HG02610 (cell line): ENCODE data around the gene ZNF736.
A peak's percentile ranks its signal among the peaks of the same experiment; 100 is the strongest.
"Not testable (repeated sequence)": the region's sequence is repeated elsewhere in the genome, so short reads cannot be mapped to it uniquely, and the experiment has no call there.

Source experiments
- ATAC-seq: cut with Tn5 transposase; IDR thresholded peaks from one replicate; pipeline ENCODE4 v1.9.1; 2021; ENCODE audit warnings: mild to moderate bottlenecking, moderate library complexity; ENCODE audit not compliant: unreplicated experiment

Gene ZNF736

DNA sequence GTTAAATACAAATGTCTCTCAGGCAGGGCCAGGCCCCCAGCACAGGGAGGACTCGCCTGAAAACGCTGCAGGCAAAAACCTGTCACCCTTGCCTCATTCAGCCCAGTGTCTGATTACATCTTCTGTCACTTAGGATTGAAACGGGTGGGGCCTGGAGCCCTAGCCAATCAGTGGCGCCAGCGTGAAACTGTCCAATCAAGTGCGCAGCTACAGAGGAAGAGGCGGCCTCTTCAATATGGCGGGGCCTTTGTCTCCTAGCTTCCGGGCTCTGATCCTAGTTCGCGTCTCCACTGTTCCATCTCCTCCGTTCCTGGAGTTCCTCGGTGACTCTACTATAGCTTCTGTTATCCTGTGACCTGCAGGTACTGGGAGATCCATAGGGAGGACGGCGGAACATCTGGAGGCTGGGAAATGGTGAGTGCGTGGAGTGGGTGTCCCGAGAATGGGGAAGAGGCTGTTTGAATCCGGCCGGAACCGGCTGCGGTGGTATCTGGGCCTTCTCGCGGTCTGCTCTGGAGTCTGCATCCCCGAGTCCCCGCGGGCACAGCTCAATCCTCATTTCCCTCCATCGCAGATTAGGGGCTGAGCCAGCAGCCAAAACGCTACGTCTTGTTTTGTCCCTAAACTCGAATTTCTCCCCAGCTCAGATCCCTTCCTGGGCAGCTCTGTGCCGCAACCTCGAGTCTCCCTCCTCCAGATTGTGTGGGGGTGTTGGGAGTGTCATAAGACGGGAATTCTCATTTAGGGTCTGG lies at the start of gene ZNF736:
Gene ZNF736, plus strand, starts transcription at position 222 of the 752 bp plus-strand sequence. Its CDS starts 190 bp downstream, at position 412.
- peak; percentile 100 for ATAC-seq

DNA sequence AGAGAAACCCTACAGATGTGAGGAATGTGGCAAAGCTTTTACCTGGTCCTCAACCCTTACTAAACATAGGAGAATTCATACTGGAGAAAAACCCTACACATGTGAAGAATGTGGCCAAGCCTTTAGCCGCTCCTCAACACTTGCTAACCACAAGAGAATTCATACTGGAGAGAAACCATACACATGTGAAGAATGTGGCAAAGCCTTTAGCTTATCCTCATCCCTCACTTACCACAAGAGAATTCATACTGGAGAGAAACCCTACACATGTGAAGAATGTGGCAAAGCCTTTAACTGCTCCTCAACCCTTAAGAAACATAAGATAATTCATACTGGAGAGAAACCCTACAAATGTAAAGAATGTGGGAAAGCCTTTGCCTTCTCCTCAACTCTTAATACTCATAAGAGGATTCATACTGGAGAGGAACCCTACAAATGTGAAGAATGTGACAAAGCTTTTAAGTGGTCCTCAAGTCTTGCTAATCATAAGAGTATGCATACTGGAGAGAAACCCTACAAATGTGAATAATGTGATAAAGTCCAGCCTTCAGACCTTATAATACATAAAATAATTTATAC lies 47.3 kb upstream of the ZNF736 start:
- ATAC-seq, result no peak

DNA sequence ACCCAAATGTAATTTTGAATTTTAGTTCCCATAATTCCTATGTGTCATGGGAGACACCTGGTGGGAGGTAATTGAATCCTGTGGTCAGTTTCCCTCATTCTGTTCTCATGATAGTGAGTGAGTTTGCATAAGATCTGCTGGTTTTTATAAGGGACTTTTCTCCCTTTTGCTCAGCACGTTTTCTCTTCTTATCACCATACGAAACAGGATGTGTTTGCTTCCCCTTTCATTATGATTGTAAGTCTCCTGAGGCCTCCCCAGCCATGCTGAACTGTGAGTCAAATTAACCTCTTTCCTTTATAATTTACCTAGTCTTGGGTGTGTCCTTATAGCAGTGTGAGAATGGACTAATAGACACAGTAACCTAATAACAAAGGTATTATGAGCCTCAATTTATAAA lies 36.1 kb upstream of the ZNF736 start:
- no peak for ATAC-seq

DNA sequence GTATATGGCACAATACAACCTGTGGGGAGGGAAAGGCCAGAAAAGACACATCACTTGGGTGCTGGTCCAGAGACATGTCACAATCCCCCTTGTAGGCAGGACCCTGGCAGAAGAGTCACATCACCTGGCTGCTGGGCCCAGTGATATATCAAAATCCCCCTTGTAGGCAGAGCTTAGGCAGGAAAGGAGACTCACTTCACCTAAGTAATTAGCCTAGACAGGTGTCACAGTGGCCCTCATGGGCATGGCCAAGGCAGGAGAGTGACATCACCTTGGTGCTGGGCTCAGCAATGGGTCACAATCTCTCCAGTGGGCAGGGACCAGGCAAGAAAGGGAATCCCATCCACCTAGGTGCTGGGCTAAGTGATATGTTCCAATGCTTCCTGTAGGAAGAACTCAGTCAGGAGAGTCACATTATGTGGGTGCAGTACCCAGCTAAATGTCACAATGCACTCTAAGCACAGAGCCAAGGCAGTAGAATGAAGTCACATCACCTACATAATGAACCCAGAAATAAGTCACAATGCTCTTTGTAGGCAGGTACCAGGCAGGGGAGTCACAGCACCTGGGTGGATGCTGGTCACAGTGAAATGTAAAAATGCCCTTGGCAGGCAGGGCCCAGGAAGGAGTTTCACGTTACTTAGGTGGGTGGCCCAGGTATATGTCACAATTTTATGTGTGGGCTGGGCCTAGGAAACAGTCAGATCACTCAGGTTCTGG lies 18.9 kb upstream of the ZNF736 start:
- no peak for ATAC-seq

DNA sequence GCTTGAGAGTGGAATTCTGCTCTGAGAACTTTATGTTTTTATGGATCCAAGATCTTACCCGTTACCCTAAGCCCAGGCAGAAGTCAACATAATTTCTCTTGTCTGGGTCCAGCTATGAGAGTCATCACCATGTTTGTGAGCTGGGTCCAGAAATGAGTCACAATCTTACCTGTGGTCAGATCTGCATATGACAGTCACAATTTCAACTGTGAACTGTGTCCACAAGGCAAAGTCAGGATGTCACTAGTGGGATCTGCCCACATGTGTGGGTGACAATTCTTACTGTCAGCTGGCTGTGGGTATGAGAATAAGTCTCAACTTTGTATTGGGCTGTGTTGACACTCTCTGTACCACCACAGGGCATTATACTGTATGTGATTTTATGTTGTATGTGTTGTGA lies 16.3 kb upstream of the ZNF736 start:
- not testable (repeated sequence) for ATAC-seq

DNA sequence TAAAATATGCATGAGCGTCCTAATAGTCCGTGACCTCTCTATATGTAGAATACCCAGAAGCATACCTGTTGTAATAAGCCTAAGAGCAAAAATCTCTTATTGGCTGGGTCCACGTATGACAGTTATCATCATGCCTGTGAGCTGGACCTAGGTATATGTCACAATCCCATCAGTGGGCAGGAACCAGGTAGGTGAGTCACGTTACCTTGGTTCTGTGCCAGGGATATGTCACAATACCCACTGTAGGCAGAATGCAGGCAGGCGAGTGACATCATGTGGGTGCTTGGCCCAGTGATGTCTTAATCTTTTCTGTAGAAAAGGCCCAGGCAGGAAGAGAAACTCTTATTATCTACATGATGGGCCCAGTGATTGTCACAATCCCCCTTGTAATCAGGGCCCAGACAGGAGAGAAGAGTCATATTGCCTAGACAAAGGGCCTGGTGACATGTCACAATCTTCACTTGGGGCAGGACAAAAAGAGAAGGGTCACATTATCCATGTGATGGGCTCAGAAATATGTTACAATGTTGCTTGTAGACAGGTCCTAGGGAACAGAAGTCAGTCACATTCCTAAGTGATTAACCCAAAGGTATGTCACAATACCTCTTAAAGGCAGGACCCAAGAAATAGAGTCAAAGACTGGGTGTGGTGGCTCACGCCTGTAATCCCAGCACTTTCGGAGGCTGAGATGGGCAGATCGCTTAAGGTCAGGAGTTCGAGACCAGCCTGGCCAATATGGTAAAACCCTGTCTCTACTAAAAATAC lies 12.9 kb upstream of the ZNF736 start:
- ATAC-seq, result no peak

DNA sequence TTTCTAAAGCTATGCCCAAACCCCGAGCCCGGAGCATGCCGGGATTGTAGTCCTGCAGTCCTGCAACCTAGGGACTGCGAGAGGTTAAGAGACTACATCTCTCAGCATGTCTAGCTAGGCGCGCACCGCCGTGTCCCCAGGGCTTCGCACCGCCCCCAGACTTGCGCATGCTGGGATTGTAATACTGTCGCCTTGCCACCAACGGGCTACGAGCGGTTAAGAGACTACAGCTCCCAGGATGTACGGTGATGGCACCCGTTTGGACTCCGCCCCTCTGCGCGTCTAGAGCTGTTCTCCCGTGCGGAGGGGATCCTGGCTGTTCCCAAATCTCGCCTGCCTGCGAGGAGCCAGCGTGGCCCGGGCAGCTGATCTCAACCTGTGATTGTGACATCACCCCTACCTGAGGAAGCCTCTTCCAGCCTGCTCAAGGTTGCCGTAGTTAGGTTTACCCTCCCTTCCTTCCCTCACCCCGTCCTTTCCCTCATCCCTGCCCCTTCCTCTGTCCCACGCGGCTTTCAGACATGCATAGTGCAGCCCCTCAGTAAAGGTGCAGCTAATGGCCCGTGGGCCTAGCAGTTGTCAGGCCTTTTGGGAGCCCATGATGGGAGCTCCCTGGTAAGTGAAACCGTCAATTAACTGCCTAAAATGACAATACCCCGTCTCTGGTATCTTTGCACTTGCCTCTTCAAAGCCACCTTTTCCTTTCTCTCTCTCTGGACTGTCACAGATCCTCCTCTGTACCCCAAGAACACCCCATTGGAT lies 6.3 kb upstream of the ZNF736 start:
- ATAC-seq, result peak; percentile 99

DNA sequence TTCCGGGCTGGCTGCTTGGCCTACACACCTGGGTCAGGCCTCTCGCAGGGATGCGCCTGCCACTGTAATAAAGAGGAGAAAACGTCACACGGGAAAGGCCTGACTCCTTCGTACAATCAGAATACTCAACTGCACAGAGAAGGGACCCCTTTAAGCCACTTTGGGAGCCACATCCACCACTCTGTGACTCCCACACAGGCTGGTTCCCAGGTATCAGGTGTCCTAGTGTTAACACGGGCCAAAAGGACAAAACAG lies 5.8 kb upstream of the ZNF736 start:
- ATAC-seq, result no peak

DNA sequence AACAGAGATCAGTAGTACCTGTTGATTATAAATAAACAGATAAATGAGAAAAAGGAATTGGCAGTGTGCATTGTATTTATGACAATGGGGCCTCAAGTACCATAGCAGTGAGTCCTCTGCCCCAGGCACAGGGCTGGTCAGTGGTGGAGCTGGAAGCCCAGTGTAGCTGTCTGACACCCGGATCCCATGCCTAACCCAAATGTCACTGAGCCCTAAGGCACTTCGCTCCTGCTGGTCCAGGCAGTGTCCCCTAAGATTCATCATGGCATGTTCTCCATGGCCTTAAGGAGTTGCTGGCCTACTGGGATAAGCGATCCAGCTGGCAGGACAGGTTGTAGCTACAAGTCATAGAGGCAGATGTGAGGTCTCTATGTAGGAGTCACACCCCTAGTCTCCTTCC lies 3.3 kb upstream of the ZNF736 start:
- no peak for ATAC-seq

DNA sequence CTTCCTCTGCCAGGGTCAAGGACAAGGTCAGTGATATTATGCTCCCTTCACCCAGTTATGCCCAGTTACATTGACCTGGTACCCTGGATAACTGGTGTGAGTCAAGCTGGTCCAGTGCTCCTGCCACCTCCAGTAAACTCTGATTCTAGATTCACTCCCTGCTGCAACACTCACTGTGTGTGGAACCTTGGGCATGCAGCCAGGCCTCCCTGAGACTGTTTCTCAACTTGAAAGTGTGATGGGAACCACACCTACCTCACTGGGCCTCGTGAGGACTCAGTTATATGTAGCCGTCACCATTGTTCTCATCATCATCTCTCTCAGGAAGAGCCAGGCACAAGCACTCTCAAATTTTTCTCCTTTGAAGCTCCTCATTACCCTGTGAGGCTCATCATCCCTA lies 935 bp upstream of the ZNF736 start:
- no peak for ATAC-seq

DNA sequence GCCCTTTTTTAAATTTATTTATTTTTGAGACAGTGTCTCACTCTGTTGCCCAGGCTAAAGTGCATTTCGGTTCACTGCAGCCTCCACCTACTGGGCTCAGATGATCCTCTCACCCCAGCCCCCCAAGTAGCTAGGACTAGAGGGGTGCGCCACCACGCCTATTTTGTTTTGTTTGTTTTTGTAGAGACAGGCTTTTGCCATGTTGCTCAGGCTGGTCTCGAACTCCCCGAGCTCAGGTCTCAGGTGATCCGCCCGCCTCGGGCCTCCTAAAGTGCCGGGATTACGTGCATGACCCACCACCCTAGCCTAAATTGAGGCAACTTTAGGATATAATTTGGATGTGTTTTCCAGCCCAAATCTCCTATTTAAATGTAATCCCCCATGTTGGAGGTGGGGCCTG lies 805 bp downstream of the ZNF736 start:
- no peak for ATAC-seq

DNA sequence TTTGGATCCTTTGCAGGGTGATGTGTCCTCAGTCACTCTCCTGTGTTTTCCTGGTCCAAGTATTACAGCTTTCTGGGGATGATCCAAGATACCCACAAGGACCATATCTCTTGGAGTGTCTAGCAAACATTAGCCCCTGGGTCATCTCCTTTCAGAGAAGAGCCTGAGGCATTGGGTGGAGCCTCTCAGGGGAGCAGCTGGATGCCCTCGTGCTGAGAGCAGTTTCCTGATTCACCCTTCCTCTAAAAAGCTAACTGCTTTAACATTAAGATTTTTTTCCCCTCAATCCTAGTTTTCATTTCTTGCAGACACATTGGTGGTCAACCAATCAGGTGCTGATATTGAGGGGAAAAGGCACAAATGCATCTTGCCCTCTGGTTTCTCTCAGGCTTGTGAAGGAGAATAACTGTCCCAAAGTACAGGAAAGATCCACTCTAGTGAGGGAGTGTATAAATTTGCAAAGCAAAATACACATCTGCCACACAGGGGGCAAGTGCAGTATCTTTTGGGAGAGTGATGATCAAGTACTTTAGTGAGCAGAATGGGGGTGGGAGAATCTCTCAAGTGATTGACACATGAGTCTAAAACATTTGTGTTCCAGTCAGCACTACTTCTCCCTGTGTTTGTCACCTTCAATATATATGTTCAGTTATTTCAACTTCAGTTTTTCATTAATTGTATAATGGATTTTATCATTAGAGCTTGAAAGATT lies 2.4 kb downstream of the ZNF736 start:
- ATAC-seq, result not testable (repeated sequence)

DNA sequence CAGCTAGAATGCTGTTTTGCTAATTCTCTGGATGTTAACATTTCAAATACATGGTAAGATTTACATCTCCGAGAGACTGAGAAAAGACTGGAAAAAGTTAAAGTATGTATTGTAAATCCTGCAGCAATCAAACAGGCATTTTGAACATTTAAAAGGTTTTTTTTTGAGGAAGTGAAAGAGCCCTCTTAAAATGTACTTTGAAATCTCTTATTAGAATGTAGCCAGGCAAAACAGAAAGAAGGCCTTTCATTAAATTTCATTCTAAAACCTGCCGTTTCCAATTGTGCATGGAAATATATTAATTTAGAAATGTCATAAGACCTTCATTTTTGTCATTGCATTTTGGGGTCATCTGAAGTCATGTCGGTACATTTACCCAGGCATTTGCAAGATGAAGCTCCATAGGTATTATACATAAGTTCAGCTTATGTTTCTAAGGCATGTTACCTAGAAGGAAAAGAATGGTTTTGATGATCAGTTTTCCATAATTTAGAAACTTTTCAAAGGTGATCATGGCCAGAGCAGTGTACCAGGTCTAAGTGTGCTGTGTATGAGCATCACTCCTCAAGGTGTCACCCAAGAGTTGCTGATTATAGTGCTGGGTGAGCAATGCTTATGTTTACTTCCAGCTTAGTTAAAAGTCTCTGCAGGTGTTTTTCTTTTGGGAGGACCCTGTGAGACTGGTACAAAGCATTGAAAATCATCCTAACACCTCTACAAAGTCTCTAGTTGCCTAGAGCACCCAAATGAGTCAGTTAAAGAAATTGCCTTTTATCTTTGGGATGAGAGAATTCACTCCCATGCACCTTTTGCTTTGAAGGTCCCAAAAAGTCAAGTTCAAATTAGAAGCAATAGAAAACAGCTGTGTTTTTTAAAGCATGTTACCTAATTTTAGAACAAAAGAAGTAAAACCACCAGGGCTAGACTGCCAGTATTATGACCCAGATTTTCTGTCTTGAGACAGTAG lies 7.1 kb downstream of the ZNF736 start:
- peak; percentile 67 for ATAC-seq

DNA sequence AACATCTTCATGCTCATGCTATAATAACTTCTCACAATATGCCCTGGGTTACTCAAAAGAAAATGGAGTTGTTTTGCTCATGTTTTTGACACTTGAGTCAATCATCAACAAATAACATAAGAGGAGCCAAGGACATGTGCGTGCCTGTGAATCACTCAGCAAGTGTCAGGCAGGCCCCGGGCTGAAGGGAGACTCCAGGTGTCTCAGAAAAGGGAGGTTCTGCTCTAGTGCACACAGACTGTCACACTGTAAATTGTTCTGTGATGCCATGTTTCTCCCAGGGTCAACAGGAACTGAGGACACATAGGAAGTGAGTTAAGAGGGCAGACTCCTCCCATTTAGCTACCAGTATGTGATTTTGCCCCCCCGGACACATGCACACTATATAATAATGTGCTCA lies 10.4 kb downstream of the ZNF736 start:
- ATAC-seq, result not testable (repeated sequence)

DNA sequence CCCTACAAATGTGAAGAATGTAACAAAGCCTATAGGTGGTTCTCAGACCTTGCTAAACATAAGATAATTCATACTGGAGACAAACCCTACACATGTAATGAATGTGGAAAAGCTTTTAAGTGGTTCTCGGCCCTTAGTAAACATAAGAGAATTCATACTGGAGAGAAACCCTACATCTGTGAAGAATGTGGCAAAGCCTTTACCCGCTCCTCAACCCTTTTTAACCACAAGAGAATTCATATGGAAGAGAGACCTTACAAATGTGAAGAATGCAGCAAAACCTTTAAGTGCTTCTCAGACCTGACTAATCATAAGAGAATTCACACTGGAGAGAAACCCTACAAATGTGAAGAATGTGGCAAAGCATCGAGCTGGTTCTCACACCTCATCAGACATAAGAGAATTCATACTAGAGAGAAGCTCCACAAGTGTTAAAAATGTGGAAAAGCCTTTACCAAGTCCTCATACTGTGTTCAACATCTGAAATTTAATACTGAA lies 35.0 kb downstream of the ZNF736 start:
- ATAC-seq, result not testable (repeated sequence)

DNA sequence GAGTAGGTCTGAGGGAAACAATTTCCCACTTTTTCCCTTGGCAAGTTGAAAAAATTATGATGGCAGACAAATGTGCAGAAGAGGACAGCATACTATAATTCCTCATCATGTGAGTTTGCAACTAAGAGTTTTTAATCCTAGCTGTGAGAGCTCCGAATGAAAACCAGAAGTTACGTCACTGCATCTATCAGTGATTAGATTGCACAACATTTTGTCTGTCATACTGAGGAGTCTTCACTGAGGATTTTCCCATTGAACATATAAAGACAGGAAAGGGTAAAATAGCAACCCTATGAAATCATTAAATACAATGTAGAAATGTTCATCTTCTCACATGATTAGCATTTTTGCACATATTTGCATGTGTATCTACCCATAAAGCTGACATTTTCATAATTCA lies 45.8 kb downstream of the ZNF736 start:
- no peak for ATAC-seq

DNA sequence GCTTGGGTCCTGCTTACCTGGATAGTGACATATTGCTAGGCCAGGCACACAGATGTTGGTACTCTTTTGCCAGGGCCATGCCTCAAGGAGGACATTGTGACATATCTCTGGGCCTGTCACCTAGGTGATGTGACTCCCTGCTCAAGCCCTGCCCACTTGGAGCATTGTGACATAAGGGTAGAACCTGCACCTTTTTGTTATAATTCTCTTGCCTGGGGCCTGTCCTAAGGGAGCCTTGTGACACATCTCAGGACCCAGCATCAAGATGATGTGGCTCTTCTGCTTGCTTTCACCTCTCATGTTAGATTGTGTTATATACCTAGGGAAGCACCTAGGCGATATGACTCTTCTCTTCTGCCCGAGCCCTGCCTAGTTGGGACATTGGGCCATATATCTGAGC lies 57.4 kb downstream of the ZNF736 start:
- ATAC-seq, result no peak

DNA sequence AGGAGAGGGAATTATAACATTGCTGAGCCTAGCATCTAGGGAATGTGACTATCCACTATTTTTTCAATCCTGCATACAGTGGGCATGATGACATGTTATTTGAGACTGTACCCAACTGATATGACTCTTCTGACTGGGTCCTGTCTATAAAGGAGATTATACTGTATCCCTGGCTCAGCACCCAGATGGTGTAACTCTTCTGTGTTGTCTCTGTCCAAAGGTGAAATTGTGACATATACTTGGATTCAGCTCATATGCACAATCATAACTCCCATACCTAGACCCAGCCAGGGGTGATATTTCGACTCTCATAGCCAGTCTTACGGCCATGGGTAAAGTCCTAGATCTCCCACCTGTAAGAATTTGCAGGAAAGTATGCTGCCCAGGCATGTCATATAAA lies 59.3 kb downstream of the ZNF736 start:
- no peak for ATAC-seq

DNA sequence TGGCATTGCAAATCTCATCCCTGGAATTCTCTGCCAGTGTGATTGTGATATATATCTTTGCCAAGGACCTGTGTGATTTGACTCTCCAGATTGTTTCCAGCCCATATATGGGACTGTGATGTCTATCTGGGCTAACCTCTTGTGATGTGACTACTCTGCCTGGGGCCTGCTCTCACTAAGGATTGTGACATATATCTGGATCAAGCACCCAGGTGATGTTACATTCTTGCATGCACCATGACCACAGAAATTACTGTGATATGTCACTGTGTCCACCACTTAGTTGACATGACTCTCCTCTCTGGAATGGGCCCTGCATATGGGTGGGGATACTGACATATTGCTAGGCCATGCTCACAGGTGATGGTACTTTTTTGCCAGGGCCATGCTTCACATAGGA lies 86.6 kb downstream of the ZNF736 start:
- ATAC-seq, result no peak
